Kidney (tissue), 14 donors: Measurements from ENCODE around the gene CITED4. TPM values are rescaled to one million over a fixed set of nuclear protein-coding genes. Genes with fewer than 3 reads are reported as not detected.

ENCODE experiments used
- DNase-seq, 5 donors: peaks; one replicate each; pipeline ENCODE4 v3.0.0-alpha.2; 2013 to 2020
- FAIRE-seq: peaks from 2 replicates; lab custom pipeline; 2012; peaks lifted over from hg19 to GRCh38; lab: Jason Lieb, UNC
- H3K27ac ChIP-seq, 2 donors: one replicate each; pipeline ENCODE4 v1.7.0; 2013; ENCODE audit warnings: low read depth in 2 of 2, low read length in 2 of 2, inconsistent platforms in 1 of 2
- H3K27me3 ChIP-seq: one replicate; pipeline ENCODE4 v1.7.1; 2013; ENCODE audit warnings: low read length, inconsistent platforms; ENCODE audit not compliant: control insufficient read depth, insufficient read depth
- H3K36me3 ChIP-seq, 3 donors: one replicate each; pipeline versions ENCODE4 v1.7.0 to v1.7.1; 2013; ENCODE audit warnings: low read length in 3 of 3, control low read depth in 1 of 3, inconsistent platforms in 1 of 3; ENCODE audit not compliant: insufficient read depth in 3 of 3, control insufficient read depth in 2 of 3
- H3K4me1 ChIP-seq, 3 donors: one replicate each; pipeline versions ENCODE4 v1.7.0 to v1.7.1; 2013; ENCODE audit warnings: low read length in 3 of 3, inconsistent platforms in 1 of 3, low read depth in 1 of 3; ENCODE audit not compliant: control insufficient read depth in 2 of 3, insufficient read depth in 2 of 3
- H3K4me3 ChIP-seq, 3 donors: one replicate each; pipeline versions ENCODE4 v1.7.0 to v1.8.1; 2013; ENCODE audit warnings: low read length in 3 of 3, control low read depth in 1 of 3, inconsistent platforms in 1 of 3
- H3K9ac ChIP-seq, 3 donors: one replicate each; pipeline versions ENCODE4 v1.7.0 to v1.7.1; 2013; ENCODE audit warnings: low read length in 3 of 3, control low read depth in 1 of 3, inconsistent platforms in 1 of 3
- H3K9me3 ChIP-seq, 3 donors: one replicate each; pipeline versions ENCODE4 v1.7.0 to v1.7.1; 2013; ENCODE audit warnings: low read length in 3 of 3, control low read depth in 1 of 3, inconsistent platforms in 1 of 3; ENCODE audit not compliant: control insufficient read depth in 2 of 3, insufficient read depth in 1 of 3
- CTCF ChIP-seq: IDR thresholded peaks from 3 replicates; pipeline ENCODE4 v1.5.1; 2012; ENCODE audit warnings: mild to moderate bottlenecking, moderate library complexity, borderline replicate concordance; ENCODE audit not compliant: insufficient read depth; ENCODE audit errors: extremely low read depth
- intact Hi-C: fragments of 100-400 bp; cut with DNase I; formaldehyde crosslinking; loops from one replicate; pipeline ENCODE4 v1.11.1; 2022
- polyA plus RNA-seq: library from polyadenylated mRNA; stranded (reverse); fragments of 350-450 nt; fragmentation: Illumina TruSeq; extraction: RNeasy Lipid Tissue Mini Kit (QIAGEN cat#74804); gene quantifications from one replicate; pipeline ENCODE4 v1.2.3, GENCODE V29; 2014; ENCODE audit warnings: low read depth, low replicate concordance; ENCODE audit not compliant: insufficient read depth
- total RNA-seq: library from RNA; stranded (reverse); fragmentation: NEBNext Ultra II Directional; extraction: Animal tissue kit (Norgen Biotek cat#: 25700); gene quantifications from one replicate; pipeline ENCODE4 v1.2.1, GENCODE V29; 2021
- donor health status: control.
- donor health status: control.
- donor health status: control.
- donor health status: control.
- donor health status: control.
- donor health status: DM: yes; HTN: yes; CAD: no.
- donor health status: Normal renal cell carcinoma (clear cell type).

CITED4 gene
- total and polyA plus RNA-seq, 2 donors from 2014 or later, result 21.7 to 78.6 TPM

GRCh38 chr1:40877698-40878097, 15.5 kb upstream of the CITED4 start:
- peaks cover 0 to 6% (median 0%) of the 10 kb centered on the region in 3 donors for H3K4me1 ChIP-seq
- no peak overlapping the region for H3K4me3 ChIP-seq
- no peak for TF ChIP-seq CTCF
- peak overlapping the region; percentile 51 to 84 for H3K27ac ChIP-seq
- H3K36me3 ChIP-seq, result no peaks in the 10 kb centered on the region
- intact Hi-C loops, result no loop called here
- H3K9ac ChIP-seq, result no peak overlapping the region
- FAIRE-seq (no peak), DNase-seq (peak in 4 of 5 donors; percentile 14 to 94 (median 36))
- H3K9me3 ChIP-seq, result peaks cover 0 to 8% (median 2%) of the 10 kb centered on the region in 3 donors
- H3K27me3 ChIP-seq, result no peaks in the 10 kb centered on the region

GRCh38 chr1:40876891-40877290, 14.7 kb upstream of the CITED4 start:
- intact Hi-C loops, result no loop called here
- H3K27ac ChIP-seq, result peak overlapping the region; percentile 51 to 84
- FAIRE-seq, result no peak
- no peak overlapping the region for H3K4me3 ChIP-seq
- H3K27me3 ChIP-seq, result no peaks in the 10 kb centered on the region
- H3K36me3 ChIP-seq, result no peaks in the 10 kb centered on the region
- no peak overlapping the region for H3K9ac ChIP-seq
- H3K9me3 ChIP-seq, result peaks cover 0 to 8% (median 2%) of the 10 kb centered on the region in 3 donors
- peaks cover 0 to 6% (median 0%) of the 10 kb centered on the region in 3 donors for H3K4me1 ChIP-seq
- no peak for DNase-seq
- no peak for TF ChIP-seq CTCF

GRCh38 chr1:40876436-40876761, 14.2 kb upstream of the CITED4 start:
- no peak for TF ChIP-seq CTCF
- H3K27me3 ChIP-seq, result no peaks in the 10 kb centered on the region
- FAIRE-seq (no peak), DNase-seq (no peak)
- H3K36me3 ChIP-seq, result no peaks in the 10 kb centered on the region
- H3K4me1 ChIP-seq, result peaks cover 0 to 6% (median 0%) of the 10 kb centered on the region in 3 donors
- no peak overlapping the region for H3K4me3 ChIP-seq
- peaks cover 0 to 8% (median 2%) of the 10 kb centered on the region in 3 donors for H3K9me3 ChIP-seq
- H3K27ac ChIP-seq, result no peak overlapping the region
- intact Hi-C loops, result no loop called here
- H3K9ac ChIP-seq, result no peak overlapping the region
